Tibial nerve (tissue), 4 donors: ENCODE measurements around the gene LRRC42.

Source experiments
- EP300 ChIP-seq, 2 donors: sonication (generic); formaldehyde crosslinking; IDR thresholded peaks; one replicate each; pipeline ENCODE4 v1.6.1; 2017; ENCODE audit warnings: antibody characterized with exemption in 2 of 2, mild to moderate bottlenecking in 1 of 2
- TF ChIP-seq, protein P1 (sequence below), 5 experiments: fragments of 200-600 bp in 3 of 5; fragments of 450-650 bp in 2 of 5; sonication (generic) in 3 of 5; IDR thresholded peaks; one replicate each; pipeline ENCODE4 v1.5.1; 2016 to 2019; ENCODE audit warnings: antibody characterized with exemption in 5 of 5, mild to moderate bottlenecking in 3 of 5, moderate library complexity in 2 of 5

DNA sequence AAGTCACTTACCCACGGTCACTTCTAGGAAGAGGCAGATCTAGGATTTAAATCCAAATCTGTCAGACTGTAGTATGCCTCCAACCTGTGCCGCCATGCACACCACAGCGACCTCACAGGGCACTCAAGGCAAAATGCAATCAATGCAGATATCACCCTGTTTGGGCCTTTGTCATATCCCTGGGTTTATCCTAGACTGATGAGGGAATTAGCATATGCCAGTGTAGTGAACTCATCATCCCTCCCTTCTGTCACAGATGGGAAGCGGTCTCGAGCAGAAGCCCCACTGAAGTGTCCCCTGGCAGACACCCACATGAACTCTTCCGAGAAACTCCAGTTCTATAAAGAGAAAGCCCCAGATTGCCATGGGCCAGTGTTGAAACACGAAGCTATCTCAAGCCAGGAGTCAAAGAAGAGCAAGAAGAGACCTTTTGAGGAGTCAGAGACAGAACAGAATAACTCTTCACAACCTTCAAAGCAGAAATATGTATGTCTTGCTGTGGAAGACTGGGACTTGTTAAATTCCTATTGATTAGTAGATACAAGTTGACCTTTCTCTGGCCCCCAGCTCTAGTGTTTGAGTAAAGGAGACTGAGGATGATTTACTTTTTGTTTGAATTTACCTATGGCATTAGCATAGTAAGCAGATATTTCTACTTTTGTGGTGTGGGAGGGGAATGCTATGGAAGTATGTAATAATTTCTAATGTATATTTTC is 21.4 kb downstream of the LRRC42 start:
- no peak for TF ChIP-seq EP300 (IDR thresholded peaks at IDR 0.05)
- TF ChIP-seq, protein P1, sequence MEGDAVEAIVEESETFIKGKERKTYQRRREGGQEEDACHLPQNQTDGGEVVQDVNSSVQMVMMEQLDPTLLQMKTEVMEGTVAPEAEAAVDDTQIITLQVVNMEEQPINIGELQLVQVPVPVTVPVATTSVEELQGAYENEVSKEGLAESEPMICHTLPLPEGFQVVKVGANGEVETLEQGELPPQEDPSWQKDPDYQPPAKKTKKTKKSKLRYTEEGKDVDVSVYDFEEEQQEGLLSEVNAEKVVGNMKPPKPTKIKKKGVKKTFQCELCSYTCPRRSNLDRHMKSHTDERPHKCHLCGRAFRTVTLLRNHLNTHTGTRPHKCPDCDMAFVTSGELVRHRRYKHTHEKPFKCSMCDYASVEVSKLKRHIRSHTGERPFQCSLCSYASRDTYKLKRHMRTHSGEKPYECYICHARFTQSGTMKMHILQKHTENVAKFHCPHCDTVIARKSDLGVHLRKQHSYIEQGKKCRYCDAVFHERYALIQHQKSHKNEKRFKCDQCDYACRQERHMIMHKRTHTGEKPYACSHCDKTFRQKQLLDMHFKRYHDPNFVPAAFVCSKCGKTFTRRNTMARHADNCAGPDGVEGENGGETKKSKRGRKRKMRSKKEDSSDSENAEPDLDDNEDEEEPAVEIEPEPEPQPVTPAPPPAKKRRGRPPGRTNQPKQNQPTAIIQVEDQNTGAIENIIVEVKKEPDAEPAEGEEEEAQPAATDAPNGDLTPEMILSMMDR (IDR thresholded peaks at IDR 0.05), result no peak
